Measurements from ENCODE around the gene IPO11. TPM values are rescaled to one million over a fixed set of nuclear protein-coding genes. Genes with fewer than 3 reads are reported as not detected.

The IPO11 gene
- total and polyA plus RNA-seq, 12 donors: 7.8 to 39.3 (median 32.5) TPM

- intact Hi-C loops (cut with DNase I): loop anchor here in 1 of 10 donors (10.0 kb wide), 1 partner anchor 1516 kb away; the partner anchor contains the start of gene HTR1A
- DNase-seq: no peak
- ATAC-seq: no peak
Observed at GRCh38 chr5:62448528-62448927, 36.0 kb downstream of the IPO11 start.

GRCh38 chr5:62450259-62450658 is 37.7 kb downstream of the IPO11 start:
- TF ChIP-seq, protein P1, sequence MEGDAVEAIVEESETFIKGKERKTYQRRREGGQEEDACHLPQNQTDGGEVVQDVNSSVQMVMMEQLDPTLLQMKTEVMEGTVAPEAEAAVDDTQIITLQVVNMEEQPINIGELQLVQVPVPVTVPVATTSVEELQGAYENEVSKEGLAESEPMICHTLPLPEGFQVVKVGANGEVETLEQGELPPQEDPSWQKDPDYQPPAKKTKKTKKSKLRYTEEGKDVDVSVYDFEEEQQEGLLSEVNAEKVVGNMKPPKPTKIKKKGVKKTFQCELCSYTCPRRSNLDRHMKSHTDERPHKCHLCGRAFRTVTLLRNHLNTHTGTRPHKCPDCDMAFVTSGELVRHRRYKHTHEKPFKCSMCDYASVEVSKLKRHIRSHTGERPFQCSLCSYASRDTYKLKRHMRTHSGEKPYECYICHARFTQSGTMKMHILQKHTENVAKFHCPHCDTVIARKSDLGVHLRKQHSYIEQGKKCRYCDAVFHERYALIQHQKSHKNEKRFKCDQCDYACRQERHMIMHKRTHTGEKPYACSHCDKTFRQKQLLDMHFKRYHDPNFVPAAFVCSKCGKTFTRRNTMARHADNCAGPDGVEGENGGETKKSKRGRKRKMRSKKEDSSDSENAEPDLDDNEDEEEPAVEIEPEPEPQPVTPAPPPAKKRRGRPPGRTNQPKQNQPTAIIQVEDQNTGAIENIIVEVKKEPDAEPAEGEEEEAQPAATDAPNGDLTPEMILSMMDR (IDR thresholded peaks at IDR 0.05): no peak
- intact Hi-C loops (cut with DNase I): loop anchor here in 1 of 10 donors (10.0 kb wide), 1 partner anchor 525 kb away; no protein-coding TSS in a partner anchor
- Histone ChIP-seq H3K9me3 (no peaks in the 10 kb centered on the region), H3K4me1 (no peaks in the 10 kb centered on the region), H3K27ac (no peak overlapping the region), H3K36me3 (peaks cover 0 to 77% (median 16%) of the 10 kb centered on the region in 9 donors), H3K27me3 (no peaks in the 10 kb centered on the region), H3K4me3 (no peak overlapping the region)
- 79 to 82% methylated on average over 2 of the region's 2 CpGs for WGBS, 2 donors
- DNase-seq (no peak), ATAC-seq (no peak)

More at GRCh38 chr5:62448528-62448927, 36.0 kb downstream of the IPO11 start:
- H3K36me3 ChIP-seq: peaks cover 0 to 71% (median 16%) of the 10 kb centered on the region in 9 donors
- WGBS, 2 donors: 87 to 97% methylated on average over 5 of the region's 5 CpGs
- no peaks in the 10 kb centered on the region for H3K4me1 ChIP-seq
- no peaks in the 10 kb centered on the region for H3K27me3 ChIP-seq
- no peak overlapping the region for H3K27ac ChIP-seq
- H3K4me3 ChIP-seq: no peak overlapping the region
- TF ChIP-seq, protein P1 (IDR thresholded peaks at IDR 0.05): no peak
- no peaks in the 10 kb centered on the region for H3K9me3 ChIP-seq

GRCh38 chr5:62457071-62457470 is 44.5 kb downstream of the IPO11 start:
- 94 to 97% methylated on average over 1 of the region's 1 CpG for WGBS, 2 donors
- H3K4me1 ChIP-seq: no peaks in the 10 kb centered on the region
- no peaks in the 10 kb centered on the region for H3K9me3 ChIP-seq
- H3K4me3 ChIP-seq: no peak overlapping the region
- DNase-seq (no peak), ATAC-seq (no peak)
- peaks cover 0 to 43% (median 0%) of the 10 kb centered on the region in 9 donors for H3K36me3 ChIP-seq
- intact Hi-C loops (cut with DNase I): loop anchor here in 2 of 10 donors (5.0 to 10.0 kb wide), 2 partner anchors 320 to 518 kb away; no protein-coding TSS in a partner anchor
- no peaks in the 10 kb centered on the region for H3K27me3 ChIP-seq
- no peak overlapping the region for H3K27ac ChIP-seq
- TF ChIP-seq, protein P1 (IDR thresholded peaks at IDR 0.05): no peak

GRCh38 chr5:62460578-62460983 is 48.0 kb downstream of the IPO11 start:
- Histone ChIP-seq H3K27ac (no peak overlapping the region), H3K4me3 (no peak overlapping the region), H3K36me3 (peaks cover 0 to 16% (median 0%) of the 10 kb centered on the region in 9 donors), H3K9me3 (no peaks in the 10 kb centered on the region), H3K27me3 (no peaks in the 10 kb centered on the region), H3K4me1 (peaks cover 0 to 3% (median 0%) of the 10 kb centered on the region in 9 donors)
- no peak for DNase-seq
- ATAC-seq: peak in 5 of 8 donors; percentile 43 to 69 (median 53)
- intact Hi-C loops (cut with DNase I): loop anchor here in 8 of 10 donors (2.0 to 10.0 kb wide), 5 partner anchors 316 to 324 kb away; no protein-coding TSS in a partner anchor
- TF ChIP-seq, protein P1 (IDR thresholded peaks at IDR 0.05): peak; percentile 55 to 91 (median 83)

Measured in heart right ventricle (tissue), 16 donors.